ENCODE data around the gene KIF18B. TPM values are rescaled to one million over a fixed set of nuclear protein-coding genes. Genes with fewer than 3 reads are reported as not detected.
A peak's percentile ranks its signal among the peaks of the same experiment; 100 is the strongest.

The KIF18B gene
- total and polyA plus RNA-seq, 2 of the 13 experiments (the other 11 are each of a cell fraction or from before 2014, with no cell fraction given): 15.2 to 15.3 TPM

- TF ChIP-seq ZNF7 (CRISPR knock-in tag; IDR thresholded peaks at IDR 0.05): no peak
These were observed 21.7 kb upstream of the KIF18B start (continued) for GRCh38 chr17:44969144-44969780.

DNA sequence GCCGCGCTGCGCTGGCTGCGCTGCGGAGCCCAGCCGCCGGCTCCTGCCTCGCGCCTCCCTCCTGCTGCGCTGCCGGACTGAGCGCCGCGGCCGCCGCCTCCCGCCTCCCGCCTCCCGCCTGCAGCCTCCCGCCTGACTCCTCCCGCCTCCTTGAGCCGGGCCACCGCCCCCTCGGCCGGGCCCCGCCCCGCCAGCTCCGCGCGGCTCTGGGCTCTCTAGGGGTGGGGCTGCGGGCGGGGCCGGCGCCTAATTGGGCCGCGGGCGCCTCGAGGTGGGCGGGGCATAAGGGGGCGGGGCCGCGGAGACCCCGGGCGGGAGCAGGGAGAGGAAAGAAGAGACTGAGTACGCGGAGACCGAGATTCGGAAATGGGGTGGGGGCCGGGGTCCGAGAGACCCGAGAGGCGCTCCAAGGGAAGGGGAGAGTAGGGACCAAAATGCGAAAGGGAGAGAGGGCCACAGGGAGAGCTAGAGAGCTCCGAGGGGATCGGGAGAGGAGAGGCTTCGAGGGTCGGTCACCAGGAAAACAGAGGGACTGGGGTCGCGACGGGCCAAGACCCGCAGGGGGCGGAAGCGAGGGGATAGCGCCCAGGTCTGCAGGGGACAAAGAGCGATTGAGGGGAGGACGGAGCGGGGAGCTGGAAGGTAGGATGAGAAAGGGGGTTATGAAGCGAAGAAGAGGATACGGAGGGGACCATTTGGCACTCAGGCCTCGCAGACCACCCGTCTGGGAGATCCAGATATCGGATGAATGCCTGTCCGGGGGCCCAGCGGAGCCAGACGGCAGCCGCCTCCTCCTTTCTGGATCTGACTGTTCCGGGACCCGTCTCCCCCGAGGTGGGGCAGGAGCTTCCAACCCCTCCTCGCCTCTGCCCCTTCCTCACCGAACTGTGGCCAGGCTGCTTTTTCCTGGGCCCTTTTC, 20.9 kb upstream of the KIF18B start, which contains the start of gene C1QL1:
Gene C1QL1 (minus strand): TSS at position 79 of the 919 bp plus-strand sequence. CDS start 255 bp downstream, outside the sequence.
- peak; percentile 89 for ATAC-seq
- no TSS peak for BruUV-seq (replicated peaks)
- 0 out of 2 replicates have a peak, but pooled peaks have one; percentile 24 for TF ChIP-seq IRF2 (CRISPR knock-in tag; IDR thresholded peaks at IDR 0.05)
- peak; percentile 90 for TF ChIP-seq MAX (IDR thresholded peaks at IDR 0.05)
- TF ChIP-seq ZNF225 (CRISPR knock-in tag; IDR thresholded peaks at IDR 0.05): peak; percentile 78; the same call in 1 of the 2 replicates
- TF ChIP-seq MATR3 (CRISPR knock-in tag; IDR thresholded peaks at IDR 0.05): no peak
- peak; percentile 67; the same call in 1 of the 2 replicates for TF ChIP-seq ZBTB7A (CRISPR knock-in tag; IDR thresholded peaks at IDR 0.05)
- no peak for TF ChIP-seq ZNF296 (CRISPR knock-in tag; conservative IDR thresholded peaks at IDR 0.05)
- 0 out of 2 replicates have a peak, but pooled peaks have one; percentile 31 for TF ChIP-seq ZNF329 (CRISPR knock-in tag; IDR thresholded peaks at IDR 0.05; ENCODE audit: low read depth)
- no peak for TF ChIP-seq CENPBD1 (CRISPR knock-in tag; IDR thresholded peaks at IDR 0.05; ENCODE audit: borderline replicate concordance, low read depth)
- TF ChIP-seq ZNF770 (CRISPR knock-in tag; IDR thresholded peaks at IDR 0.05): peak; percentile 61; the same call in 1 of the 2 replicates
- no peak; the same call in 1 of the 2 replicates for TF ChIP-seq ZFX (CRISPR knock-in tag; IDR thresholded peaks at IDR 0.05; ENCODE audit: low read depth)
- peak; percentile 16; the same call in 1 of the 2 replicates for TF ChIP-seq IKZF5 (CRISPR knock-in tag; IDR thresholded peaks at IDR 0.05)
- TF ChIP-seq IRF1 (CRISPR knock-in tag; IDR thresholded peaks at IDR 0.05; ENCODE audit: low read depth): no peak
- peak; percentile 70 for TF ChIP-seq SAP130 (CRISPR knock-in tag; IDR thresholded peaks at IDR 0.05; ENCODE audit: low read depth)
- peak; percentile 56; the same call in 1 of the 2 replicates for TF ChIP-seq HES4 (CRISPR knock-in tag; IDR thresholded peaks at IDR 0.05; ENCODE audit: borderline replicate concordance)
- TF ChIP-seq RAD21 (CRISPR knock-in tag; IDR thresholded peaks at IDR 0.05): 0 out of 2 replicates have a peak, but pooled peaks have one; percentile 15

More for the DNA sequence above, 20.9 kb upstream of the KIF18B start, which contains the start of gene C1QL1:
- ChIA-PET POLR2A (interaction anchor here (0.6 to 1.7 kb wide), 5 partner anchors 12 to 966 kb away, joined by 3 to 10 read pairs (median 3); partner anchors contain the start of gene HEXIM1), CTCF (ENCODE audit: low intra/inter-chr PET ratio, low total read pairs) (no interaction called here)
- no peaks in the 10 kb centered on the region for H3K79me2 ChIP-seq (ENCODE audit: insufficient read depth, low read length)
- FAIRE-seq: no peak
- no peak within 1 kb of the TSS for H3K27ac ChIP-seq (ENCODE audit: extremely low read length, insufficient read depth, low read length)
- no peaks in the 10 kb centered on the region for H4K20me1 ChIP-seq (ENCODE audit: insufficient read depth, low read length)
- H3K4me2 ChIP-seq (ENCODE audit: low read depth, low read length): peak within 1 kb of the TSS; percentile 99
- 11% methylated on average over 58 of the region's 81 CpGs for WGBS (ENCODE audit: low lambda C conversion rate)
- no peaks in the 10 kb centered on the region for H3K36me3 ChIP-seq (replicated peaks in 1 of 2; ENCODE audit: control insufficient read depth in 1 of 2, insufficient read depth in 2 of 2, low read length in 2 of 2)
- peaks cover 36% of the 10 kb centered on the region for H3K4me1 ChIP-seq (ENCODE audit: insufficient read depth, low read length)
- H3K9me3 ChIP-seq (ENCODE audit: low read length): no peaks in the 10 kb centered on the region
- peak within 1 kb of the TSS; percentile 56 to 83 (median 63) for H3K4me3 ChIP-seq (replicated peaks in 1 of 3; ENCODE audit: insufficient read depth in 1 of 3, low read depth in 2 of 3, low read length in 3 of 3)
- H2AFZ ChIP-seq (ENCODE audit: low read length): no peak within 1 kb of the TSS
- in situ Hi-C loops (cut with HindIII; ENCODE audit: extremely low pct_ligation_motif_present, low pct_unique_long_range_greater_than_20kb): no loop called here
- DNase-seq (ENCODE audit: low spot score): peak; percentile 84
- intact Hi-C loops (cut with micrococcal nuclease; ENCODE audit: unreplicated experiment): no loop called here
- 0 out of 2 replicates have a peak within 1 kb of the TSS, but pooled peaks have one; percentile 36 for H3K9ac ChIP-seq (ENCODE audit: insufficient read depth, low read depth, low read length)
- H3K27me3 ChIP-seq (ENCODE audit: control insufficient read depth in 1 of 2, insufficient read depth in 2 of 2, low read length in 2 of 2): peaks cover 35 to 79% of the 10 kb centered on the region in 2 experiments
